Nephron (organoid): ENCODE results near the gene PIGZ.

Source experiments
- H3K27ac Mint-ChIP-seq, 3 experiments: 2 replicates each; pipeline ENCODE4 v1.8.0; 2020; ENCODE audit warnings: mixed read lengths in 3 of 3, mild to moderate bottlenecking in 2 of 3, moderate library complexity in 1 of 3
- H3K27me3 Mint-ChIP-seq: 2 replicates; pipeline ENCODE4 v1.8.0; 2021; ENCODE audit warnings: low read depth, mild to moderate bottlenecking, moderate library complexity, mixed read lengths
- H3K36me3 Mint-ChIP-seq: 2 replicates; pipeline ENCODE4 v1.8.0; 2020; ENCODE audit warnings: low read depth, mixed read lengths
- H3K4me1 Mint-ChIP-seq: 2 replicates; pipeline ENCODE4 v1.8.0; 2020; ENCODE audit warnings: mixed read lengths
- H3K4me3 Mint-ChIP-seq, 3 experiments: 2 replicates each; pipeline ENCODE4 v1.8.0; 2020; ENCODE audit warnings: mild to moderate bottlenecking in 3 of 3, mixed read lengths in 3 of 3, moderate library complexity in 2 of 3
- H3K9me3 Mint-ChIP-seq: 2 replicates; pipeline ENCODE4 v1.8.0; 2020; ENCODE audit warnings: mixed read lengths
- CTCF ChIP-seq, 3 experiments: fragments of 200-600 bp; sonication (generic); IDR thresholded peaks; one replicate each; pipeline ENCODE4 v1.5.0; 2021; ENCODE audit warnings: antibody characterized with exemption in 3 of 3; ENCODE audit not compliant: unreplicated experiment in 3 of 3

Gene PIGZ

GRCh38 chr3:197012540-197012883 is 43.9 kb upstream of the PIGZ start:
- H3K36me3 Mint-ChIP-seq, result no peaks in the 10 kb centered on the region
- no peak overlapping the region for H3K4me3 Mint-ChIP-seq
- peaks cover 13% of the 10 kb centered on the region for H3K27me3 Mint-ChIP-seq
- H3K4me1 Mint-ChIP-seq, result peaks cover 6% of the 10 kb centered on the region
- H3K27ac Mint-ChIP-seq, result no peak overlapping the region
- no peak for TF ChIP-seq CTCF (IDR thresholded peaks at IDR 0.05; ENCODE audit: unreplicated experiment in 3 of 3)
- no peaks in the 10 kb centered on the region for H3K9me3 Mint-ChIP-seq

- H3K9me3 Mint-ChIP-seq, result no peaks in the 10 kb centered on the region
- H3K4me1 Mint-ChIP-seq, result peaks cover 6% of the 10 kb centered on the region
- no peak overlapping the region for H3K27ac Mint-ChIP-seq
- H3K27me3 Mint-ChIP-seq, result peaks cover 13% of the 10 kb centered on the region
- H3K4me3 Mint-ChIP-seq, result no peak overlapping the region
- TF ChIP-seq CTCF (IDR thresholded peaks at IDR 0.05; ENCODE audit: unreplicated experiment in 3 of 3), result no peak
- H3K36me3 Mint-ChIP-seq, result no peaks in the 10 kb centered on the region
These were observed 43.3 kb upstream of the PIGZ start for GRCh38 chr3:197011780-197012539.

- peaks cover 18% of the 10 kb centered on the region for H3K27me3 Mint-ChIP-seq
- H3K4me1 Mint-ChIP-seq, result peaks cover 6% of the 10 kb centered on the region
These were observed 42.1 kb upstream of the PIGZ start for GRCh38 chr3:197010556-197011351.

GRCh38 chr3:197009532-197010019 is 40.9 kb upstream of the PIGZ start:
- H3K27ac Mint-ChIP-seq, result no peak overlapping the region
- peaks cover 8% of the 10 kb centered on the region for H3K4me1 Mint-ChIP-seq
- no peaks in the 10 kb centered on the region for H3K9me3 Mint-ChIP-seq
- no peak for TF ChIP-seq CTCF (IDR thresholded peaks at IDR 0.05; ENCODE audit: unreplicated experiment in 3 of 3)
- H3K4me3 Mint-ChIP-seq, result no peak overlapping the region
- peaks cover 13% of the 10 kb centered on the region for H3K27me3 Mint-ChIP-seq
- peaks cover 7% of the 10 kb centered on the region for H3K36me3 Mint-ChIP-seq

More at GRCh38 chr3:197010556-197011351, 42.1 kb upstream of the PIGZ start:
- no peaks in the 10 kb centered on the region for H3K36me3 Mint-ChIP-seq
- no peaks in the 10 kb centered on the region for H3K9me3 Mint-ChIP-seq
- H3K27ac Mint-ChIP-seq, result no peak overlapping the region
- H3K4me3 Mint-ChIP-seq, result no peak overlapping the region
- no peak for TF ChIP-seq CTCF (IDR thresholded peaks at IDR 0.05; ENCODE audit: unreplicated experiment in 3 of 3)

- no peak overlapping the region for H3K4me3 Mint-ChIP-seq
- no peak overlapping the region for H3K27ac Mint-ChIP-seq
- no peak for TF ChIP-seq CTCF (IDR thresholded peaks at IDR 0.05; ENCODE audit: unreplicated experiment in 3 of 3)
- H3K4me1 Mint-ChIP-seq, result peaks cover 16% of the 10 kb centered on the region
- H3K36me3 Mint-ChIP-seq, result peaks cover 7% of the 10 kb centered on the region
- H3K9me3 Mint-ChIP-seq, result no peaks in the 10 kb centered on the region
- H3K27me3 Mint-ChIP-seq, result peaks cover 12% of the 10 kb centered on the region
These were observed 40.0 kb upstream of the PIGZ start for GRCh38 chr3:197008436-197009209.
